PC-3 (cell line): ENCODE results near the gene ZSWIM4.

Experiments used
- EZH2phosphoT487 ChIP-seq: fragments of 300-600 bp; sonication (generic); IDR thresholded peaks from 2 replicates; pipeline ENCODE4 v1.6.1; 2018; ENCODE audit warnings: mild to moderate bottlenecking, antibody characterized with exemption, low read length, borderline replicate concordance
- TF ChIP-seq, protein P1 (sequence below): fragments of 300-600 bp; sonication (generic); conservative IDR thresholded peaks from 2 replicates; pipeline ENCODE4 v1.5.1; 2017; ENCODE audit warnings: antibody characterized with exemption, low read depth, mild to moderate bottlenecking, low read length

GRCh38 chr19:13842291-13843103 lies 47.3 kb downstream of the ZSWIM4 start:
- TF ChIP-seq, protein P1, sequence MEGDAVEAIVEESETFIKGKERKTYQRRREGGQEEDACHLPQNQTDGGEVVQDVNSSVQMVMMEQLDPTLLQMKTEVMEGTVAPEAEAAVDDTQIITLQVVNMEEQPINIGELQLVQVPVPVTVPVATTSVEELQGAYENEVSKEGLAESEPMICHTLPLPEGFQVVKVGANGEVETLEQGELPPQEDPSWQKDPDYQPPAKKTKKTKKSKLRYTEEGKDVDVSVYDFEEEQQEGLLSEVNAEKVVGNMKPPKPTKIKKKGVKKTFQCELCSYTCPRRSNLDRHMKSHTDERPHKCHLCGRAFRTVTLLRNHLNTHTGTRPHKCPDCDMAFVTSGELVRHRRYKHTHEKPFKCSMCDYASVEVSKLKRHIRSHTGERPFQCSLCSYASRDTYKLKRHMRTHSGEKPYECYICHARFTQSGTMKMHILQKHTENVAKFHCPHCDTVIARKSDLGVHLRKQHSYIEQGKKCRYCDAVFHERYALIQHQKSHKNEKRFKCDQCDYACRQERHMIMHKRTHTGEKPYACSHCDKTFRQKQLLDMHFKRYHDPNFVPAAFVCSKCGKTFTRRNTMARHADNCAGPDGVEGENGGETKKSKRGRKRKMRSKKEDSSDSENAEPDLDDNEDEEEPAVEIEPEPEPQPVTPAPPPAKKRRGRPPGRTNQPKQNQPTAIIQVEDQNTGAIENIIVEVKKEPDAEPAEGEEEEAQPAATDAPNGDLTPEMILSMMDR, result no peak
- TF ChIP-seq EZH2phosphoT487, result no peak
